Keratinocyte (primary cell): Measurements from ENCODE around the gene KRT27. TPM values are rescaled to one million over a fixed set of nuclear protein-coding genes. Genes with fewer than 3 reads are reported as not detected.
A peak's percentile ranks its signal among the peaks of the same experiment; 100 is the strongest.

Experiments
- DNase-seq: peaks from one replicate; pipeline ENCODE4 v3.0.0-alpha.2; 2011; ENCODE audit warnings: low read depth, missing footprints, low spot score
- FAIRE-seq: peaks from 2 replicates; lab custom pipeline; 2011; peaks lifted over from hg19 to GRCh38; lab: Jason Lieb, UNC
- H2AFZ ChIP-seq: 2 replicates; pipeline ENCODE4 v1.6.0; 2012; ENCODE audit warnings: low read length, control low read depth, inconsistent platforms; ENCODE audit not compliant: control insufficient read depth
- H3K27ac ChIP-seq: 2 replicates; pipeline ENCODE4 v1.5.1; 2011; ENCODE audit warnings: low read length; ENCODE audit not compliant: control insufficient read depth, insufficient read depth
- H3K27me3 ChIP-seq: 3 replicates; pipeline ENCODE4 v1.6.0; 2011; ENCODE audit warnings: low read length; ENCODE audit not compliant: control insufficient read depth, insufficient read depth; ENCODE audit errors: extremely low read depth
- H3K36me3 ChIP-seq, 2 experiments: 2 replicates in 1 of 2; 3 replicates in 1 of 2; pipeline ENCODE4 v1.5.1; 2011; ENCODE audit warnings: low read length in 2 of 2, mild to moderate bottlenecking in 1 of 2; ENCODE audit not compliant: control insufficient read depth in 2 of 2, insufficient read depth in 2 of 2; ENCODE audit errors: extremely low read depth in 1 of 2
- H3K4me1 ChIP-seq: 3 replicates; pipeline ENCODE4 v1.5.1; 2011; ENCODE audit warnings: low read length; ENCODE audit not compliant: control insufficient read depth, insufficient read depth; ENCODE audit errors: extremely low read depth
- H3K4me2 ChIP-seq: 3 replicates; pipeline ENCODE4 v1.6.0; 2011; ENCODE audit warnings: low read depth, low read length; ENCODE audit not compliant: control insufficient read depth, insufficient read depth; ENCODE audit errors: extremely low read depth
- H3K4me3 ChIP-seq, 3 experiments: fragments of 200-600 bp in 1 of 3; sonication (generic) in 1 of 3; 2 replicates in 2 of 3; 3 replicates in 1 of 3; pipeline ENCODE4 v1.5.1; 2011 to 2016; ENCODE audit warnings: low read length in 3 of 3, mild to moderate bottlenecking in 3 of 3, control low read depth in 2 of 3, inconsistent platforms in 1 of 3, low read depth in 1 of 3, mixed read lengths in 1 of 3, mixed run types in 1 of 3, moderate library complexity in 1 of 3; ENCODE audit not compliant: control insufficient read depth in 2 of 3, insufficient read depth in 2 of 3; ENCODE audit errors: extremely low read depth in 1 of 3
- H3K79me2 ChIP-seq: 2 replicates; pipeline ENCODE4 v1.6.0; 2012; ENCODE audit warnings: low read length; ENCODE audit not compliant: control insufficient read depth, insufficient read depth
- H3K9ac ChIP-seq: 3 replicates; pipeline ENCODE4 v1.6.0; 2011; ENCODE audit warnings: low read length; ENCODE audit not compliant: control insufficient read depth, insufficient read depth; ENCODE audit errors: extremely low read depth
- H3K9me1 ChIP-seq: 3 replicates; pipeline ENCODE4 v1.6.0; 2011; ENCODE audit warnings: low read length; ENCODE audit not compliant: control insufficient read depth, insufficient read depth; ENCODE audit errors: extremely low read depth
- H3K9me3 ChIP-seq: 2 replicates; pipeline ENCODE4 v1.5.1; 2012; ENCODE audit warnings: low read depth, low read length; ENCODE audit not compliant: control insufficient read depth
- H4K20me1 ChIP-seq: 3 replicates; pipeline ENCODE4 v1.6.0; 2011; ENCODE audit warnings: low read length; ENCODE audit not compliant: control insufficient read depth, insufficient read depth; ENCODE audit errors: extremely low read depth
- CTCF ChIP-seq, 3 experiments: IDR thresholded peaks in 1 of 3; conservative IDR thresholded peaks in 1 of 3; optimal IDR thresholded peaks in 1 of 3; 2 replicates in 2 of 3; 3 replicates in 1 of 3; pipeline versions ENCODE3 to v1.5.1; 2011; ENCODE audit warnings: low read length in 3 of 3, mild to moderate bottlenecking in 3 of 3, moderate library complexity in 2 of 3, control low read depth in 1 of 3, inconsistent platforms in 1 of 3; ENCODE audit not compliant: insufficient read depth in 2 of 3; ENCODE audit errors: extremely low read depth in 1 of 3
- EZH2 ChIP-seq: IDR thresholded peaks from one replicate; pipeline ENCODE4 v1.6.1; 2012; ENCODE audit warnings: inconsistent platforms, mild to moderate bottlenecking, low read length, moderate library complexity
- dilution Hi-C: fragments of 300-500 bp; cut with MboI; formaldehyde crosslinking; loops from one replicate; pipeline ENCODE4 v1.7.0; 2020; ENCODE audit warnings: low sequenced_read_pairs; ENCODE audit not compliant: extremely low pct_ligation_motif_present
- polyA plus RNA-seq, 5 experiments: library from polyadenylated mRNA; depleted of rRNA in 3 of 5; stranded (reverse) in 3 of 5; stranded (forward) in 1 of 5; unstranded in 1 of 5; fragments of >200 nt; gene quantifications; 1 replicate in 1 of 5; 2 replicates in 3 of 5; 3 replicates in 1 of 5; pipeline versions ENCODE4 v1.2.1 to v1.2.3, GENCODE V29; 2011 to 2012; ENCODE audit warnings: missing spikeins in 2 of 5, low read depth in 1 of 5, low replicate concordance in 1 of 5

The KRT27 gene
- polyA plus RNA-seq, 1 donor (not counting 4 experiments of a cell fraction or from before 2014, with no cell fraction given): not detected

GRCh38 chr17:40726919-40727318, 55.4 kb downstream of the KRT27 start:
- dilution Hi-C loops: no loop called here
- DNase-seq: no peak

More at GRCh38 chr17:40726919-40727318, 55.4 kb downstream of the KRT27 start:
- Histone ChIP-seq H3K9ac (no peak overlapping the region), H3K27ac (no peak overlapping the region), H3K4me3 (no peak overlapping the region), H3K4me2 (no peak overlapping the region), H3K9me3 (no peaks in the 10 kb centered on the region), H3K4me1 (no peaks in the 10 kb centered on the region), H3K36me3 (no peaks in the 10 kb centered on the region), H2AFZ (no peak overlapping the region), H3K79me2 (no peaks in the 10 kb centered on the region), H4K20me1 (no peaks in the 10 kb centered on the region), H3K9me1 (no peaks in the 10 kb centered on the region), H3K27me3 (peaks cover 9% of the 10 kb centered on the region)
- FAIRE-seq: no peak
- TF ChIP-seq EZH2 (no peak), CTCF (optimal IDR thresholded peaks at IDR 0.05 in 1 of 3, IDR thresholded peaks at IDR 0.05 in 1 of 3, conservative IDR thresholded peaks at IDR 0.05 in 1 of 3; ENCODE audit: extremely low read depth in 1 of 3, insufficient read depth in 2 of 3, low read length in 3 of 3) (peak in 2 of 3 experiments; percentile 38 to 44)

Other genes starting within 250 kb of the KRT27 start
- gene CCR7, start 217.1 kb downstream of the KRT27 start, polyA plus RNA-seq: 0.06 to 0.63 TPM (median 0.16 TPM) in 3 replicates
- gene SMARCE1, start 134.7 kb downstream of the KRT27 start, polyA plus RNA-seq: 38.9 to 60.6 TPM (median 58.4 TPM) in 3 replicates
- gene KRT222, start 117.4 kb downstream of the KRT27 start, polyA plus RNA-seq: 0.45 to 0.76 TPM (median 0.49 TPM) in 3 replicates
- 1.0 to 1.8 TPM (median 1.3 TPM) in 3 replicates for gene KRT24, start 78.8 kb downstream of the KRT27 start, polyA plus RNA-seq
- gene KRT25, start 27.2 kb downstream of the KRT27 start, polyA plus RNA-seq: not detected in 3 replicates
- gene KRT26, start 10.3 kb downstream of the KRT27 start, polyA plus RNA-seq: not detected in 3 replicates
- gene KRT28, start 17.4 kb upstream of the KRT27 start, polyA plus RNA-seq: not detected in 3 replicates
- 27.2 to 67.9 TPM (median 66.2 TPM) in 3 replicates for gene KRT10, start 40.1 kb upstream of the KRT27 start, polyA plus RNA-seq
- gene KRT12, start 84.7 kb upstream of the KRT27 start, polyA plus RNA-seq: not detected in 3 replicates
- gene KRT20, start 102.7 kb upstream of the KRT27 start, polyA plus RNA-seq: not detected in 3 replicates
- gene KRT23, start 155.1 kb upstream of the KRT27 start, polyA plus RNA-seq: 8.2 to 14.4 TPM (median 9.3 TPM) in 3 replicates
- gene KRT39, start 184.4 kb upstream of the KRT27 start, polyA plus RNA-seq: 0.05 TPM in 1 of 3 replicates, not detected in the others
- 0.03 TPM in 2 of 3 replicates, not detected in the other for gene KRT40, start 201.8 kb upstream of the KRT27 start, polyA plus RNA-seq
- not detected in 3 replicates for gene KRTAP3-3, start 211.6 kb upstream of the KRT27 start, polyA plus RNA-seq
- gene KRTAP3-2, start 217.4 kb upstream of the KRT27 start, polyA plus RNA-seq: not detected in 3 replicates
- gene KRTAP3-1, start 226.6 kb upstream of the KRT27 start, polyA plus RNA-seq: not detected in 3 replicates
- gene KRTAP1-5, start 244.7 kb upstream of the KRT27 start, polyA plus RNA-seq: 0.05 to 0.23 TPM (median 0.08 TPM) in 3 replicates
- gene KRTAP1-4, start 247.6 kb upstream of the KRT27 start, polyA plus RNA-seq: not detected in 3 replicates